ENCODE data around the gene UBE2R2. TPM values are rescaled to one million over a fixed set of nuclear protein-coding genes. Genes with fewer than 3 reads are reported as not detected.
"Not testable (repeated sequence)": the region's sequence is repeated elsewhere in the genome, so short reads cannot be mapped to it uniquely, and the experiment has no call there.

Gene UBE2R2
- polyA plus RNA-seq, 4 donors: 65.3 to 70.9 (median 68.9) TPM

GRCh38 chr9:33923079-33923478 lies 106.1 kb downstream of the UBE2R2 start:
- no peak for DNase-seq (ENCODE audit: low read depth in 4 of 4, low spot score in 3 of 4)

- no peak for DNase-seq (ENCODE audit: low read depth in 4 of 4, low spot score in 3 of 4)
These were observed 107.2 kb downstream of the UBE2R2 start for GRCh38 chr9:33923998-33924701.

DNA sequence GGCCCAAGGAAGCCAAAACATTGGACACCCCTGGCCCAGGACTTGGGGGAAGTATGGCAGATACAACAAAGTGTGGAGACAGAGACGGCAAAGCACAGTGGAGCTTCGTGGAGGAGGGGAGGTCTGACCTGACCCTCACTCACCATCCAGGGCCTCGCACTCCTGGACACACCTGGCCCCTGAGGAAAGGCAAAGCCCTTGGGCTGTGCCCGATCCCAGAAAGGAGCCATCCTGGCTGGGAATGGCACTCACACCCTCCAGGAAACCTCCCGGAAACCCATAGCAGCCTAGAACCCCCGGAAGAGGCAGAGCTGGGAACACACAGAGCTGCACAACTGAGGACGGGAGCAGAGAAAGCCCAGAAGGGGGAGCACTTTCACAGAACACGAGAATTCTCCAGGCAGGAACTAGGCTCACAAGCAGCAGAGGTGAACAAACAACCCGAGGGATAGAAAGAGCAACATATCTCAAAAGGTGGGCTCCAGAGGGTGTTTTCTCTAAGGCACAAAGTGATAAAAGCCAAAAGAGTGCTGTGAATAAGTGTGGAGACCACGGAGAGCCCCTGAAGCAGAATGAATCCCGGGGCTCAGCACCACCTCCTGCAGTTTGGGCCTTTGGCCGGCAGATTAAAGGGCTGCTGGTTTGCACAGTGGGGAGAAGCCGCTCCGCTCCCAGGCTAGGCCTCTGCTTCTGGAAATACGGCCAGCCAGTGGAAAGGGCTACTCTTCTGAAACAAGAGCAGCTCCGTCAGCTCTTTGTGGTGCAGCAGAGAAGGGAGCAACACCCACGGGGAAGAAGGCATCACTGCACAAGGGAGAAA lies 108.2 kb downstream of the UBE2R2 start:
- peak; percentile 8 to 38 (median 32) for DNase-seq (ENCODE audit: low read depth in 4 of 4, low spot score in 3 of 4)

- DNase-seq (ENCODE audit: low read depth in 4 of 4, low spot score in 3 of 4): no peak
These were observed 110.0 kb downstream of the UBE2R2 start for GRCh38 chr9:33926746-33927485.

DNA sequence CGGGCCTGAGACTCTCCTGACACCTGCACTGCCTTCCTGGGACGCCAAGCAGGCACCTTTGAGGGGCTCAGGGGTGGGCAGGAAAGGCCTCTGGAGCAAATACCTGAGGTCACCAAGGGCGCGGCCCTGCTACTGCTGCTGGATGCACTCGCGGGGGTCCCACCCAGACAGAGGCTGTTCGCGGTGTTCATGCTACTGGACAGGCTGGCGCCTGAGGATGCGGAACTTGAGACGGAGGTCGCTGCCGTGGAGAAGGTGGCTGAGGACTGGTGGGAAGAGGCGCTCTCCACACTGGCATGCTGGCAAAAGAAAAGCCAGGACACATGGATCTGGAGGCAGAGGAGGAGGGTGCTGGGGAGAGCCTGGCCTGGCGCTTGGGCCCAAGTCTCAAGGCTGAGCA lies 110.7 kb downstream of the UBE2R2 start:
- no peak for DNase-seq (ENCODE audit: low read depth in 4 of 4, low spot score in 3 of 4)

DNA sequence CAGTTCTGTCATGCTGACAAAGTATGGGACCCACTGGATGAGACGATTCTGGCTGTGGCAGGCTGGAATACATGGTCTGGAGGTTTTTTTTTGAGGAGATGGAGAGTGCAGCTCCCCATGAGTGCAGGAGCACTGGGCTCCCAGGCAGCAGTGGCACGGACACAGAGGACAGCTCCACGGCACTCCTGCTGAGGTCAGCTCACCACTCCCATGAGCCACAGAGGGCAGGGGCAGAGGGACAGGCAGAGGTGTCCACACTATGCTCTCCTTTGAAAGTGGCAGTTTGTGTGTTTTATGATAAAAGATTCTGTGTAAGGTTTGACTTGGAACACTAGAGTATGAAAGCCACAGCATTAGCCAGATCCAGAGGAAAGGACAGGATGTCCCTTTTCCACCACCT lies 114.4 kb downstream of the UBE2R2 start:
- DNase-seq (ENCODE audit: low read depth in 4 of 4, low spot score in 3 of 4): no peak

DNA sequence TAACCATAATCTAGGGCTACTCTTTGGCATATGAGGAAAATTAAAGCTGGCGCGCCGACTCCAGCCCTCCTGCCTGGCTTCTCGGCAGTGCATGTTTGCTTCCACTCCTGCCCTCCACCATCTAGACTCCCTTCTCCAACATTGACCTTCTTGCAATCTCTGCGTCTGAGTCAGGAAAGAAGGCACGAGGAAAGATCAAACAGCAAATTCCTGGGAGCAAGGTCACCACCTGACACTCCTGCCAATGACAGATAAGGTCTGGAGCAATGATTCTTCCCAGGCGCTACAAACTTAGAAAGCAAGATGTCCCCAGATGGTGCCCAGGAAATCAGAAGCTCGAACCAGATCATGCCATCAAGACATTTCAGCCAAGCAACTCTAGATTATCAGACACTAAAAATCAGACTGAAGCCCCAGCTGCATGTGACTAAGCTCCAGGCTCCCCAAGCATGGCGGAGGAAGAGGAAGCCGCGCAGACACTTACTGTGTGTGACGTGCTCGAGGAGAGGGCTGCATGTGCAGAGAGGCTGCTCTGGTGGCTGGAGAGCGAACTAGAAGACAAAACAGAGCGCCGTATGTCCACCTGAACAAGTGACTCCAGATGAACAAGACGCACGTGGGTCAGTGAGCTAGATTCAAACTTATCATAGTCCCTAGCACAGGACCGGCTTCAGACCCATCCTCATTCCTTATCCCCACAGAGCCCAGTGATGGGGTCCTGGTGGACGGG lies 115.3 kb downstream of the UBE2R2 start:
- no peak for DNase-seq (ENCODE audit: low read depth in 4 of 4, low spot score in 3 of 4)

- no peak for DNase-seq (ENCODE audit: low read depth in 4 of 4, low spot score in 3 of 4)
These were observed 117.4 kb downstream of the UBE2R2 start for GRCh38 chr9:33934188-33934878.

- DNase-seq (ENCODE audit: low read depth in 4 of 4, low spot score in 3 of 4): no peak
These were observed 123.2 kb downstream of the UBE2R2 start for GRCh38 chr9:33939924-33940874.

DNA sequence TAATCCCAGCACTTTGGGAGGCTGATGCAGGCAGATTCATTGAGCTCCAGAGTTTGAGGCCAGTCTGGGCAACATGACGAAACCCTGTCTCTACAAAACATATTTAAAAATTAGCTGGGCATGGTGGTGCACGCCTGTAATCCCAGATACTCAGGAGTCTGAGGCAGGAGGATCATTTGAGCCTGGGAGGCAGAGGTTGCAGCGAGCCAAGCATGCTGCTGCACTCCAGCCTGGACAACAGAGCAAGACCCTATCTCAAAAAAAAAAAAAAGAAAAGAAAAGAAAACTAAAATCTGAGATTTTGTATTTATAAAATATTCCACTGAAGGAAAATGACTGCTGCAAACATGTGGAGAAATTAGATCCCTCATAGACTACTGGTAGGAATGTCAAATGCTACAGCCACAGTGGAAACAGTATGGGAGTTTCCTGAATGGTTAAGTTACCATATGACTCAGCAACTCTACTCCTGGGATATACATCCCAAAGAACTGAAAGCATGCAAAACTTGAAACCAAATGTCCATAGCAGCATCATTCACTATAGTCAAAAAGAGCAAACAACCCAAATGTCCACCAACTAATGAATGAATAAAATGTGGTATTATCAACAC lies 125.6 kb downstream of the UBE2R2 start:
- DNase-seq (ENCODE audit: low read depth in 4 of 4, low spot score in 3 of 4): no peak

- no peak for DNase-seq (ENCODE audit: low read depth in 4 of 4, low spot score in 3 of 4)
These were observed 126.4 kb downstream of the UBE2R2 start for GRCh38 chr9:33943389-33943788.

GRCh38 chr9:33946779-33947535 lies 130.0 kb downstream of the UBE2R2 start:
- no peak for DNase-seq (ENCODE audit: low read depth in 4 of 4, low spot score in 3 of 4)

DNA sequence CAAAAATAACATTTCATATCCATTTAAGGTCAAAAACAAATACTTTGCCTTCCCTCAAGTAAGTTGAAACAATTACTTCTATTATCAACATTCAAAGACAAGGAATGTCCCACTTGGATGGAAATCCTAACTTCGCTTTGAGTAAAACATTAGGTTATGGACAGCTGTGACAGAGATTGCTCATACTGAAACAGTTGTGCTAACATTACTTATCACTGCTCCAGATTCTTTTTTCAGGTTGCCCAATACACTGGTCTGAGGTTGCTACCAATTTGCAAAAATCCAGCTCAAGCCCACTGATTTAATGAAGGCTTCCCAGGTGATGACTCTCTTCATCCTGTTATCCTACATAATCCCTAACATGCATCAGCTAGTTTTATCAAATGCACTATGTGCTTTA lies 133.4 kb downstream of the UBE2R2 start:
- no peak for DNase-seq (ENCODE audit: low read depth in 4 of 4, low spot score in 3 of 4)

DNA sequence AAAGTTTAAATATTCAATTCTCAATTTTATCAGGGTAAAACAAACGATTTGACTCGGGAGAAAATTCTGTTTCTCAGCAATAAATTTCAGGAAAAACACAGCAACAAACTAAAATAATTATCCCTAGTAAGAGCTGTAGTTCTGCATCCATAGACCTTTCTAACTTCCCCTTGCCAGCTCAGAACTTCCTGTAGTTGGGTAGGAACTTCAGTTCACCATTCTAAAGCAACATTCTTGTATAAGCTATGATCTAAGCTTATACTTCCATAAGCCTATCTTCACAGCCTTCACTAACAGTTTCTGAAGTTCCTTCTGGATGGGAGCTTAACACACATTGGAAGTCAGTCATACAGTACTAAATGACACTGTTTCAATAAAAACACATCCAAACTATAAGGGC lies 135.1 kb downstream of the UBE2R2 start:
- DNase-seq (ENCODE audit: low read depth in 4 of 4, low spot score in 3 of 4): no peak

DNA sequence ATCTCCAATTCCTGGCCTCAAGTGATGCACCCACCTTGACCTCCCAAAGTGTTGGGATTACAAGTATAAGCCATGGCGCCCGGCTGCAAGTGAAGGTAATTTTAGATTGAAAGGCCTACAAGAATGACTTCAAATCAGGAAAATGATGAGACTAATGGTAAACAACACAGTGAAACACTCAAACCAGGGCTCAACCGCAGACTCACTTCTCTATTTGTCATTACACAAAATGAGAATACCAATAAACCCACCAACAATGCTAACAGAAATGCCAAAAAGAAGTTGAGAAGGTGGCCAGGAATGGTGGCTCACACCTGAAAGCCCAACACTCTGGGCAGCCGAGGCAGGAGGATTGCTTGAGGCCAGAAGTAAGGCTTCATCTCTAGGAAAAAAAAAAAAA lies 139.6 kb downstream of the UBE2R2 start:
- DNase-seq (ENCODE audit: low read depth in 4 of 4, low spot score in 3 of 4): no peak

DNA sequence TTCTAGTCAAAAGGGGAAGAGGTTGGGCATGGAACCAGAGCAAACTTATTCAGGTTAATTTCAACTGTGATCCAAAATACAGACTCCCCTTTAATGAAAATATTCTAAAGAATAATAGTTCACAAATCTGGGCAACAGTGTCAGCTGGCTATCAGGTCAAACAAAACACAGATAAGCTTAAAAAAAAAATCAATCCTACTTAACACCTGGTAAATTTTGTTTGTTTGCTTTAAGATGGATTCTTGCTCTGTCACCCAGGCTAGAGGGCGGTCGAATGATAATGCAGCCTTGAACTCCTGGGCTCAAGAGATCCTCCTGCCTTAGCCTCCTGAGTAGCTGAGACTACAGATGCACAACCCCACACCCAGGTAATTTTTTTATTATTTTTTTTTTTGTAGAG lies 142.8 kb downstream of the UBE2R2 start:
- DNase-seq (ENCODE audit: low read depth in 4 of 4, low spot score in 3 of 4): no peak

DNA sequence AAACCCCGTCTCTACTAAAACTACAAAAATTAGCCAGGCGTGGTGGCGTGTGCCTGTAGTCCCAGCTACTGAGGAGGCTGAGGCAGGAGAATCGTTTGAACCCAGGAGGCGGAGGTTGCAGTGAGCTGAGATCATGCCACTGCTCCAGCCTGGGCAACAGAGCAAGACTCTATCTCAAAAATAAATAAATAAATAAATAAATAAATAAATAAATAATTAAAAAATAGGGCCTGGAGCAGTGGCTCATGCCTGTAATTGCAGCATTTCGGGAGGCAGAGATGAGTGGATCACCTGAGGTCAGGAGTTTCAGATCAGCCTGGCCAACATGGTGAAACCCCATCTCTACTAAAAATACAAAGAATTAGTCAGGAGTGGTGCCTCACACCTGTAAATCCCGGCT lies 145.5 kb downstream of the UBE2R2 start:
- not testable (repeated sequence) for DNase-seq (ENCODE audit: low read depth in 4 of 4, low spot score in 3 of 4)
